HG03045 (cell line): ENCODE results near the gene TRAM2.

ENCODE experiments used
- ATAC-seq: cut with Tn5 transposase; IDR thresholded peaks from one replicate; pipeline ENCODE4 v1.9.1; 2021; ENCODE audit warnings: mild to moderate bottlenecking, moderate library complexity; ENCODE audit not compliant: unreplicated experiment

The TRAM2 gene

GRCh38 chr6:52577022-52577777 lies at the start of gene TRAM2:
TRAM2 (minus strand) TSS chr6:52577060; CDS start chr6:52576915, 145 bp downstream.
- peak; percentile 56 for ATAC-seq

- ATAC-seq = no peak
Observed at GRCh38 chr6:52622810-52623209, 46.0 kb upstream of the TRAM2 start.

- ATAC-seq = no peak
Observed at GRCh38 chr6:52621631-52622030, 44.8 kb upstream of the TRAM2 start.

GRCh38 chr6:52620906-52621190 lies 44.0 kb upstream of the TRAM2 start:
- ATAC-seq = no peak

GRCh38 chr6:52620055-52620905 lies 43.4 kb upstream of the TRAM2 start:
- no peak for ATAC-seq

GRCh38 chr6:52617087-52617486 lies 40.2 kb upstream of the TRAM2 start:
- ATAC-seq = no peak

- no peak for ATAC-seq
Observed at GRCh38 chr6:52616059-52616690, 39.3 kb upstream of the TRAM2 start.

- ATAC-seq = no peak
Observed at GRCh38 chr6:52612336-52613054, 35.6 kb upstream of the TRAM2 start.

GRCh38 chr6:52611833-52612232 lies 35.0 kb upstream of the TRAM2 start:
- no peak for ATAC-seq

GRCh38 chr6:52610745-52611355 lies 34.0 kb upstream of the TRAM2 start:
- ATAC-seq = no peak

- no peak for ATAC-seq
Observed at GRCh38 chr6:52610011-52610410, 33.2 kb upstream of the TRAM2 start.

GRCh38 chr6:52605610-52606185 lies 28.8 kb upstream of the TRAM2 start:
- ATAC-seq = no peak

GRCh38 chr6:52603000-52603795 lies 26.3 kb upstream of the TRAM2 start:
- ATAC-seq = no peak

- no peak for ATAC-seq
Observed at GRCh38 chr6:52598824-52599190, 21.9 kb upstream of the TRAM2 start.

GRCh38 chr6:52598123-52598823 lies 21.4 kb upstream of the TRAM2 start:
- no peak for ATAC-seq

- ATAC-seq = no peak
Observed at GRCh38 chr6:52597738-52598122, 20.9 kb upstream of the TRAM2 start.

GRCh38 chr6:52596371-52597028 lies 19.6 kb upstream of the TRAM2 start:
- ATAC-seq = no peak

- ATAC-seq = peak; percentile 53
Observed at GRCh38 chr6:52595796-52596130, 18.9 kb upstream of the TRAM2 start.
